ENCODE data around the gene ODAD2.

Gene ODAD2

GRCh38 chr10:27838901-27839300 is 160.0 kb downstream of the ODAD2 start:
- no peak for DNase-seq

- DNase-seq, result no peak
Observed at GRCh38 chr10:27838361-27838760, 160.5 kb downstream of the ODAD2 start.

- no peak for DNase-seq
Observed at GRCh38 chr10:27834476-27834875, 164.4 kb downstream of the ODAD2 start.

GRCh38 chr10:27833792-27834191 is 165.1 kb downstream of the ODAD2 start:
- DNase-seq, result no peak

GRCh38 chr10:27832826-27833225 is 166.1 kb downstream of the ODAD2 start:
- DNase-seq, result no peak

- DNase-seq, result no peak
Observed at GRCh38 chr10:27826369-27826768, 172.5 kb downstream of the ODAD2 start.

- DNase-seq, result no peak
Observed at GRCh38 chr10:27822301-27822700, 176.6 kb downstream of the ODAD2 start.

DNA sequence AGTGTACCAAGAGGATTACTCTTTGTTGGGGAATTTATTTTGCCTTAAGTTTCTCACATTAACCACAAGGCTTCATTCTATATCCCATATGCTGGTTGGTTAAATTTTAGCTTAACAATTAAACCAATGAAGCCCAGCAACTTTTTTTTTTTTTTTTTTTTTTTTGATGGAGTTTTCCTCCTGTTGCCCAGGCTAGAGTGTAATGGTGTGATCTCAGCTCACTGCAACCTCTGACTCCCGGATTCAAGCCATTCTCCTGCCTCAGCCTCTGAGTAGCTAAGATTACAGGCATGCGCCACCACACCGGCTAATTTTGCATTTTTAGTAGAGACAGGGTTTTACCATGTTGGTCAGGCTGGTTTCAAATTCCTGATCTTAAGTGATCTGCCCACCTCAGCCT is 178.2 kb downstream of the ODAD2 start:
- no peak for DNase-seq

DNA sequence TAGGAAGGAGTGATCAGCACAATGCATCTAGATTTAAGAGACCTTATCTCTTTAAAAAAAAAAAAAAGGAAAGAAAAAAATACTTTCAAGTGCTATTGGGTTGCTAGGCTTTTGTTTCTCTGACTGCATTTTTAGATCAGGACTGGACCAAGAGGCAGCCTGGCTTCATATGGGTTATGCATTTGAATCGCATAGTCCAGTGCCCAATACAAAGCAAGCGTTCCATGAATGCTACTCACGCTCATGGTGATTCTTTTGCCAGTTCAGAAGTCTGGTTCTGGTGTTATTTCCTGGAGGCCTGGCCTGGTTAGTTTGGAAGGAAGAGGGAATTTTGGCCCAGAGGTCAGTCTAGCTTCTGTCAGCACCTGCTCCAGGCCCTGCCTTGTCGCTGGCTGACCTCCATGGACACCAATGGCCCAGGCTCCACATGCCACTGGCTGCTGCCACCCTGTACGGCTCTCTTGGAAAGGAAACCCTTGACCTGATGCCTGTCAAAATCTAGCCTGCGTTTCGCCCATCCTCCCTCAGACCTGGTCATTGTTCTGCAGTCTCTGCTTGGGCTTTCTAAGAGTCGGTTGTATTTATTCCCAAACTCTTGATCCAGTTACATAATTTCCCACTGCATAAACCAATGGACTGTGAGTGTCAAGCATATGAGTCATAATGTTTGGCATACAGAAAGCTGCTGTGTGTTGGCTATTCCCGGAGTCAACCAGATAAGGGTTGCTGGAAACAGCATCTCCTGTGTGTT is 178.9 kb downstream of the ODAD2 start:
- DNase-seq, result no peak

DNA sequence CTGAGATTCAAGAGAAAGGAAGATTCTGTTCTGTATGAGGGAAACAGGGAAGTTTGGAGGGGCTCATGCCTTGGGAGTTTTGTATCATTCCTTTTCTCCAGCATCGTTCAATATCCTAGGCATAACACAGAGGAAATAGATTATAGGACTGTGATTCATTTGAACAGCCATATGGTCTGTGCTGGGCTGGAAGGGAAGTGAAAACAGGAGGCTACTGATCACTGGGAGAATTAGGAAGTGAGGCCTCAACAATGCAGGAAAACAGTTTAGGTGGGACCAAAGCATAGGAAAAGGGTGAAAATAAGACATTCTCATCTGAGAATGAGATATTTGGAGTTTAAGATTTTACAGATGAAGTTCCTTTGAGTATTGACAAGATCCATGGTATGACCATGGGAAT is 182.6 kb downstream of the ODAD2 start:
- DNase-seq, result no peak

DNA sequence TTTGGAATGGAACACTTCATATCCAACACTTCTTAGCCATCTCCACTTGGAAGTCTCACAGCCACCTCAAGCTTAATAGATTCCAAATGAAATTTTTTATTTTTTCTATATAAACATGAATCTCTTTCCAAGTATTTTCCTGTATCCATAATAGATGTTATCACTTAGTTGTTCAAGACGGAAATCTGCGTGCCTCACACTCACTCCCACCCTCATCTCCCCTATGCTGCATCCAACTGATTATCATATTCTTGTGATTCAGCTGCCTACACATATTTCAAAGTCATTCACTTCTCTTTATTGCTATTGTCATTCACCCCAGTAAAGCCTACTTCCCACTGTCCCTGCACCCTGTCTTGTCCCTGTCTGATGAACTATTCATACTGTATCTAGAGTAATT is 183.0 kb downstream of the ODAD2 start:
- no peak for DNase-seq

DNA sequence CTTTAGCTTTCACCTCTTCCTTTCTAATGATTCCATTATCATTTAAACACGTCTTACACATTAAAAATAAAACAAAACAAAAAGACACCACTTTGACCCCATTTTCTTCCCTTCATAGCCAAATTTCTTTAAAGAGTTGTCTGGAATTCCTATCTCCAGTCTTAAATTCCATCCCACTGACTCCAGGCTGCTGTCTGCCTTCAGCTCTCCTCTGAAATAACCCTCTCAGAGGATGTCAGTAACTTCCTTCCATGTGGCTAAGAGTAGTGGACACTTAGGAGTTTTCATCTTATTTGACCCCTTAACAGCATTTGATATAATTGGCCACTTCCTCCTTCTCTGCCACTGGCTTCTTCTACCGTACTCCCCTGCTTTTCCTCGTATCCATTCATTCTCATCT is 183.6 kb downstream of the ODAD2 start:
- DNase-seq, result no peak

GRCh38 chr10:27805180-27805579 is 193.7 kb downstream of the ODAD2 start:
- DNase-seq, result no peak

- DNase-seq, result no peak
Observed at GRCh38 chr10:27804136-27804535, 194.7 kb downstream of the ODAD2 start.

GRCh38 chr10:27801171-27801785 is 197.6 kb downstream of the ODAD2 start:
- DNase-seq, result no peak

GRCh38 chr10:27799046-27799445 is 199.8 kb downstream of the ODAD2 start:
- no peak for DNase-seq

GRCh38 chr10:27794157-27794556 is 204.7 kb downstream of the ODAD2 start:
- DNase-seq, result no peak

- DNase-seq, result no peak
Observed at GRCh38 chr10:27792216-27792615, 206.7 kb downstream of the ODAD2 start.

DNA sequence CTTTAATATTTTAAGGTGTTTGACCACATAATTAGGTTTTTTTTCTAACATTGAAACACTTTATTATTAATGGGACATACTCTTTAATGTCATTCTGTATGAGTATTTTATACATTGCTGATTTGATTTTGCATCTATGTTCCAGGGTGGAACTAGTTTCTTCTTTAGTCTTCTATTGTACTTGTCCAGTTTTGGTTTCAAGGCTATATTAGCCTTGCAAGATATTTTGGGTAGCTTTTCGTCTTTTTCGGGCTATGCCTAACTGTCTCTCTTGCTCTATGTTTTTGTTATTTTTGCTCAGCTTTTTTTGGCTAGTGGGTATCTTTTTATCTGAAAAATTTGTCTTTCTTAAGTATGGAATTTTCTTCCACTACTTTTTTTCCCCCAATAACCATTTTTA is 214.6 kb downstream of the ODAD2 start:
- no peak for DNase-seq

- DNase-seq, result no peak
Observed at GRCh38 chr10:27783660-27784059, 215.2 kb downstream of the ODAD2 start.

- no peak for DNase-seq
Observed at GRCh38 chr10:27779462-27780015, 219.3 kb downstream of the ODAD2 start.

GRCh38 chr10:27774831-27775230 is 224.0 kb downstream of the ODAD2 start:
- no peak for DNase-seq

- no peak for DNase-seq
Observed at GRCh38 chr10:27771231-27771630, 227.6 kb downstream of the ODAD2 start.

DNA sequence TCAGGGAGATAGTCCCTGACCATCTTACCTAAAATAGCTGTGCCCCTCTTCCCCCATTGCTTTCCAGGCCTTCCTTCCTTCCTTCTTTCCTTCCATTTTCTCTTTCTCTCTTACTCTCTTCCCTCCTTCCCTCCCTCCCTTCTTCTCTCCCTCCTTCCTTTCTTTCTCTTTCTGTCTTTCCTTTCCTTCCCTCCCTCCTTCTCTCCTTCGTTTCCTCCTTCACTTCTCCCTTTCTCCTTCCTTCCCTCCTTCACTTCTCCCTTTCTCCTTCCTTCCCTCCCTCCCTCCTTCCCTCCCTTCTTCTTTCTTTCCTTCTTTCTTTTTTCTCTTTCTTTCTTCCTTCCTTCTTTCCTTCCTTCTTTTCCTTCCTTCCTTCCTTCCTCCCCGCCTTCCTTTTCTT is 228.7 kb downstream of the ODAD2 start:
- no peak for DNase-seq

All from NCI-H1105 (cell line).